Measurements from ENCODE around the gene VN1R5.

DNA sequence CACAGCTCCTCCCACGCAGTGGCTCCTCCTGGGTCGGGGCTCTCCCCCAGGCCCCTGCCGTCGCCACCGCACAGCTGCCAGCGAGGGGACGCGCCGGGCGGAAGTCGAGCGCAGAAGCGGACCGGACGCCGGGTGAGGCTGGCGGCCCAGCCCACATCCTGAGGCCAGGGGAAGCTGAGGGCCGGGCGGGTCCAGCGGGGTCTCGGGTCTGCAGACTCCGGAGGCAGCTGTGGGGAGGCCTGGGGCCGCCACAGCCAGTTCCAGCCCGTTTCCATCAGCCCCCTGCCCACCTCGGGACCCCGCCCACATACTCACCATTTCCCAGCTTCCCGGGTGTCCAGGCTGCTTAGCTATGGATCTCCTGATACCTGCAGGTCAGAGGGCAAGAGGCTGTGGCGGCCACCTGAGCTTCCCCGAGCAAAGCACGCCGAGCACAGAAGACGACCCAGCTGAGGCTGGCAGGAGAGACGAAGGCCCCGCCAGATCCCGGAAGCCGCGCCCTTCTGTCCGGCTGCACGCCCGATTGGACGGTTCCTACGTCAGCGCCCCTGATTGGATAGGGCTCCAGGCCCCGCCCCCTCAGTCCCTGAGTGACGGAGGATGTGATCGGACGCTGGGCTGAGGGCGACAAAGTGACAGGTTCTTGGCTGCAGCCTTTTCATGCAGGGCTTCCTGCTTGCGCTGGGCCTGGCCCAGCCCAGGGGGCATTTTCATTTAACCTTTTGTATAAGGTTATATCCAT lies 45.3 kb upstream of the VN1R5 start:
- TF ChIP-seq, protein P1, sequence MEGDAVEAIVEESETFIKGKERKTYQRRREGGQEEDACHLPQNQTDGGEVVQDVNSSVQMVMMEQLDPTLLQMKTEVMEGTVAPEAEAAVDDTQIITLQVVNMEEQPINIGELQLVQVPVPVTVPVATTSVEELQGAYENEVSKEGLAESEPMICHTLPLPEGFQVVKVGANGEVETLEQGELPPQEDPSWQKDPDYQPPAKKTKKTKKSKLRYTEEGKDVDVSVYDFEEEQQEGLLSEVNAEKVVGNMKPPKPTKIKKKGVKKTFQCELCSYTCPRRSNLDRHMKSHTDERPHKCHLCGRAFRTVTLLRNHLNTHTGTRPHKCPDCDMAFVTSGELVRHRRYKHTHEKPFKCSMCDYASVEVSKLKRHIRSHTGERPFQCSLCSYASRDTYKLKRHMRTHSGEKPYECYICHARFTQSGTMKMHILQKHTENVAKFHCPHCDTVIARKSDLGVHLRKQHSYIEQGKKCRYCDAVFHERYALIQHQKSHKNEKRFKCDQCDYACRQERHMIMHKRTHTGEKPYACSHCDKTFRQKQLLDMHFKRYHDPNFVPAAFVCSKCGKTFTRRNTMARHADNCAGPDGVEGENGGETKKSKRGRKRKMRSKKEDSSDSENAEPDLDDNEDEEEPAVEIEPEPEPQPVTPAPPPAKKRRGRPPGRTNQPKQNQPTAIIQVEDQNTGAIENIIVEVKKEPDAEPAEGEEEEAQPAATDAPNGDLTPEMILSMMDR (IDR thresholded peaks at IDR 0.05) = no peak
- peak; percentile 86 to 94 for TF ChIP-seq POLR2AphosphoS5 (IDR thresholded peaks at IDR 0.05; ENCODE audit: insufficient read depth in 1 of 2, low read depth in 1 of 2)
